GM23338 (cell line): ENCODE data around the gene ESYT2. TPM values are rescaled to one million over a fixed set of nuclear protein-coding genes. Genes with fewer than 3 reads are reported as not detected.

Experiments used
- ATAC-seq: fragments of 200-7000 bp; cut with Tn5 transposase; 3 replicates; pipeline ENCODE4 v1.9.1; 2020
- DNase-seq: peaks from one replicate; pipeline ENCODE4 v3.0.0-alpha.2; 2015; ENCODE audit warnings: low spot score
- H2AFZ ChIP-seq: fragments of 200-600 bp; sonication (generic); 2 replicates; pipeline ENCODE4 v1.8.0; 2016; ENCODE audit warnings: antibody characterized with exemption, mild to moderate bottlenecking, moderate library complexity
- H3F3A ChIP-seq: fragments of 200-600 bp; sonication (generic); replicated peaks from 2 replicates; pipeline ENCODE4 v1.8.0; 2017; ENCODE audit warnings: antibody characterized with exemption, mixed run types, low read depth
- H3K27ac ChIP-seq: fragments of 200-600 bp; sonication (generic); 2 replicates; pipeline ENCODE4 v1.6.1; 2016; ENCODE audit warnings: low read depth
- H3K27me3 ChIP-seq: fragments of 200-600 bp; sonication (generic); 2 replicates; pipeline ENCODE4 v1.8.0; 2016; ENCODE audit warnings: mild to moderate bottlenecking, mixed run types, moderate library complexity; ENCODE audit not compliant: insufficient read depth
- H3K36me3 ChIP-seq: fragments of 200-600 bp; sonication (generic); 2 replicates; pipeline ENCODE4 v1.8.0; 2016; ENCODE audit warnings: mild to moderate bottlenecking; ENCODE audit not compliant: insufficient read depth
- H3K4me1 ChIP-seq: fragments of 200-600 bp; sonication (generic); 2 replicates; pipeline ENCODE4 v1.8.0; 2016; ENCODE audit warnings: mild to moderate bottlenecking, moderate library complexity; ENCODE audit not compliant: insufficient read depth
- H3K4me2 ChIP-seq: fragments of 200-600 bp; sonication (generic); 2 replicates; pipeline ENCODE4 v1.7.1; 2017; ENCODE audit warnings: mixed run types
- H3K4me3 ChIP-seq: fragments of 200-600 bp; sonication (generic); 2 replicates; pipeline ENCODE4 v1.6.1; 2016; ENCODE audit warnings: mixed run types
- H3K79me2 ChIP-seq: fragments of 200-600 bp; sonication (generic); replicated peaks from 2 replicates; pipeline ENCODE4 v1.8.0; 2017; ENCODE audit warnings: mild to moderate bottlenecking; ENCODE audit not compliant: insufficient read depth
- H3K9me2 ChIP-seq: fragments of 200-600 bp; sonication (generic); 2 replicates; pipeline ENCODE4 v1.8.0; 2017; ENCODE audit not compliant: insufficient read depth
- H4K20me1 ChIP-seq: fragments of 200-600 bp; sonication (generic); replicated peaks from 2 replicates; pipeline ENCODE4 v1.8.0; 2017; ENCODE audit warnings: mild to moderate bottlenecking; ENCODE audit not compliant: insufficient read depth
- H3K27ac Mint-ChIP-seq: 2 replicates; pipeline ENCODE4 v1.8.0; 2020; ENCODE audit warnings: inconsistent platforms, mild to moderate bottlenecking, moderate library complexity, mixed read lengths
- H3K27me3 Mint-ChIP-seq: 3 replicates; pipeline ENCODE4 v1.8.0; 2022; ENCODE audit warnings: low read depth, mild to moderate bottlenecking, moderate library complexity, mixed read lengths, inconsistent platforms; ENCODE audit not compliant: insufficient read depth, poor library complexity
- H3K36me3 Mint-ChIP-seq: 3 replicates; pipeline ENCODE4 v1.8.0; 2021; ENCODE audit warnings: low read depth, mild to moderate bottlenecking, inconsistent platforms, moderate library complexity, mixed read lengths
- H3K4me1 Mint-ChIP-seq: 3 replicates; pipeline ENCODE4 v1.8.0; 2020; ENCODE audit warnings: mild to moderate bottlenecking, inconsistent platforms, mixed read lengths
- H3K4me3 Mint-ChIP-seq: 3 replicates; pipeline ENCODE4 v1.8.0; 2021; ENCODE audit warnings: moderate library complexity, mild to moderate bottlenecking, inconsistent platforms, mixed read lengths
- H3K9me3 Mint-ChIP-seq: 3 replicates; pipeline ENCODE4 v1.8.0; 2020; ENCODE audit warnings: moderate library complexity, mild to moderate bottlenecking, inconsistent platforms, mixed read lengths
- CREB1 ChIP-seq: fragments of 250-450 bp; sonication (Bioruptor Pico); IDR thresholded peaks from 2 replicates; pipeline ENCODE4 v1.5.0; 2020; ENCODE audit warnings: low read depth, mild to moderate bottlenecking, moderate library complexity
- CTCF ChIP-seq, 2 experiments: fragments of 200-600 bp in 1 of 2; sonication (generic) in 1 of 2; conservative IDR thresholded peaks; 2 replicates each; pipeline versions ENCODE4 v1.5.1 to v1.6.1; 2016 to 2017; ENCODE audit warnings: antibody characterized with exemption in 2 of 2, low read depth in 2 of 2, mild to moderate bottlenecking in 2 of 2, moderate library complexity in 1 of 2
- ETS1 ChIP-seq: IDR thresholded peaks from 2 replicates; pipeline ENCODE4 v1.6.1; 2016; ENCODE audit warnings: antibody characterized with exemption
- EZH2 ChIP-seq: fragments of 200-600 bp; sonication (generic); IDR thresholded peaks from one replicate; pipeline ENCODE4 v1.8.0; 2017; ENCODE audit warnings: antibody characterized with exemption, mild to moderate bottlenecking, low read depth; ENCODE audit not compliant: unreplicated experiment
- EZH2phosphoT487 ChIP-seq: fragments of 200-600 bp; sonication (generic); IDR thresholded peaks from one replicate; pipeline ENCODE4 v1.8.1; 2018; ENCODE audit warnings: antibody characterized with exemption; ENCODE audit not compliant: unreplicated experiment
- JUNB ChIP-seq: IDR thresholded peaks from one replicate; pipeline ENCODE4 v1.6.1; 2016; ENCODE audit warnings: antibody characterized with exemption; ENCODE audit not compliant: unreplicated experiment
- NANOG ChIP-seq: IDR thresholded peaks from 2 replicates; pipeline ENCODE4 v1.6.1; 2016; ENCODE audit warnings: antibody characterized with exemption, borderline replicate concordance
- POLR2AphosphoS5 ChIP-seq: IDR thresholded peaks from 2 replicates; pipeline ENCODE4 v1.6.1; 2016; ENCODE audit warnings: antibody characterized with exemption, low read depth
- REST ChIP-seq: IDR thresholded peaks from one replicate; pipeline ENCODE4 v1.6.1; 2018; ENCODE audit warnings: antibody characterized with exemption; ENCODE audit not compliant: unreplicated experiment
- STAT1 ChIP-seq: IDR thresholded peaks from one replicate; pipeline ENCODE4 v1.6.1; 2016; ENCODE audit warnings: antibody characterized with exemption; ENCODE audit not compliant: unreplicated experiment
- ZNF114 ChIP-seq: fragments of 250-450 bp; sonication (Bioruptor Pico); IDR thresholded peaks from 2 replicates; pipeline ENCODE4 v1.5.0; 2020; ENCODE audit warnings: mild to moderate bottlenecking, moderate library complexity
- ZNF331 ChIP-seq: fragments of 250-450 bp; sonication (Bioruptor Pico); IDR thresholded peaks from 2 replicates; pipeline ENCODE4 v1.5.0; 2020; ENCODE audit warnings: low read depth, mild to moderate bottlenecking, moderate library complexity
- ZNF462 ChIP-seq: fragments of 250-450 bp; sonication (Bioruptor Pico); IDR thresholded peaks from 2 replicates; pipeline ENCODE4 v1.5.0; 2020; ENCODE audit warnings: mild to moderate bottlenecking, moderate library complexity
- polyA plus RNA-seq: library from polyadenylated mRNA; unstranded; fragments of >200 nt; fragmentation: Nextera tagmentation; extraction: Ambion mirVana; gene quantifications from 2 replicates; pipeline ENCODE4 v1.2.1, GENCODE V29; 2016
- total RNA-seq: library from RNA; depleted of rRNA; stranded (reverse); fragments of >200 nt; shearing (Covaris generic); gene quantifications from 2 replicates; pipeline ENCODE4 v1.2.3, GENCODE V29; 2014

ESYT2 gene
- total and polyA plus RNA-seq, 2 experiments from 2014 or later, result 9.6 to 52.7 TPM

GRCh38 chr7:158776474-158776873 is 52.8 kb downstream of the ESYT2 start:
- Histone ChIP-seq H3F3A (peaks cover 9% of the 10 kb centered on the region), H3K4me2 (no peak overlapping the region), H3K27me3 (no peaks in the 10 kb centered on the region), H3K27ac (no peak overlapping the region), H4K20me1 (peaks cover 13% of the 10 kb centered on the region; the same call in 1 of the 2 replicates), H2AFZ (no peak overlapping the region), H3K36me3 (peaks cover 12% of the 10 kb centered on the region), H3K9me2 (peaks cover 10% of the 10 kb centered on the region; the same call in 1 of the 2 replicates), H3K4me1 (no peaks in the 10 kb centered on the region), H3K4me3 (no peak overlapping the region), H3K79me2 (no peaks in the 10 kb centered on the region; the same call in 1 of the 2 replicates)
- H3K4me3 Mint-ChIP-seq, result no peak overlapping the region
- no peak for DNase-seq
- H3K4me1 Mint-ChIP-seq, result peaks cover 8% of the 10 kb centered on the region; the same call in 2 of the 3 replicates
- no peak overlapping the region for H3K27ac Mint-ChIP-seq
- TF ChIP-seq EZH2phosphoT487 (no peak), ZNF331 (CRISPR knock-in tag) (no peak), POLR2AphosphoS5 (no peak), NANOG (no peak), CREB1 (CRISPR knock-in tag) (no peak), JUNB (no peak), ETS1 (no peak), CTCF (conservative IDR thresholded peaks at IDR 0.05; ENCODE audit: low read depth in 2 of 2) (no peak), ZNF114 (no peak), ZNF462 (no peak), STAT1 (no peak), REST (no peak), EZH2 (no peak)
- peaks cover 7% of the 10 kb centered on the region; the same call in 2 of the 3 replicates for H3K36me3 Mint-ChIP-seq
- ATAC-seq, result no peak
- H3K9me3 Mint-ChIP-seq, result no peaks in the 10 kb centered on the region
- H3K27me3 Mint-ChIP-seq, result peaks cover 2% of the 10 kb centered on the region
